DND-41 (cell line): ENCODE measurements around the gene BRINP2.

Experiments used
- ATAC-seq: fragments of 200-7000 bp; cut with Tn5 transposase; 3 replicates; pipeline ENCODE4 v1.9.1; 2021; ENCODE audit warnings: low read depth; ENCODE audit not compliant: insufficient read depth
- DNase-seq: peaks from one replicate; pipeline ENCODE4 v3.0.0-alpha.2; 2020
- H2AFZ ChIP-seq: 2 replicates; pipeline ENCODE4 v1.6.0; 2012; ENCODE audit warnings: low read depth, low read length
- H3K27ac ChIP-seq: 2 replicates; pipeline ENCODE4 v1.5.1; 2012; ENCODE audit warnings: low read length, inconsistent platforms
- H3K27me3 ChIP-seq: fragments of 200-600 bp; sonication (generic); 2 replicates; pipeline ENCODE4 v1.6.0; 2012; ENCODE audit warnings: low read length, mild to moderate bottlenecking, inconsistent platforms; ENCODE audit not compliant: insufficient read depth, poor library complexity
- H3K36me3 ChIP-seq: 2 replicates; pipeline ENCODE4 v1.5.1; 2012; ENCODE audit warnings: low read length, inconsistent platforms; ENCODE audit not compliant: insufficient read depth
- H3K4me1 ChIP-seq: 2 replicates; pipeline ENCODE4 v1.5.1; 2012; ENCODE audit warnings: mild to moderate bottlenecking, low read length; ENCODE audit not compliant: insufficient read depth
- H3K4me2 ChIP-seq: 2 replicates; pipeline ENCODE4 v1.6.0; 2012; ENCODE audit warnings: mild to moderate bottlenecking, moderate library complexity, low read length, inconsistent platforms; ENCODE audit not compliant: insufficient read depth
- H3K4me3 ChIP-seq, 2 experiments: fragments of 200-600 bp in 1 of 2; shearing (Covaris generic) in 1 of 2; 2 replicates each; pipeline ENCODE4 v1.5.1; 2012 to 2016; ENCODE audit warnings: inconsistent platforms in 2 of 2, low read length in 2 of 2, mild to moderate bottlenecking in 2 of 2, low read depth in 1 of 2, moderate library complexity in 1 of 2
- H3K79me2 ChIP-seq: 2 replicates; pipeline ENCODE4 v1.6.0; 2012; ENCODE audit warnings: low read length, inconsistent platforms; ENCODE audit not compliant: insufficient read depth
- H3K9ac ChIP-seq: 2 replicates; pipeline ENCODE4 v1.6.0; 2012; ENCODE audit warnings: low read depth, mild to moderate bottlenecking, inconsistent platforms, low read length, moderate library complexity
- H3K9me3 ChIP-seq: 2 replicates; pipeline ENCODE4 v1.5.1; 2012; ENCODE audit warnings: low read length, moderate library complexity, mild to moderate bottlenecking, inconsistent platforms; ENCODE audit not compliant: insufficient read depth, severe bottlenecking
- H4K20me1 ChIP-seq: 2 replicates; pipeline ENCODE4 v1.6.0; 2012; ENCODE audit warnings: low read length; ENCODE audit not compliant: insufficient read depth
- EZH2 ChIP-seq: IDR thresholded peaks from 3 replicates; pipeline ENCODE4 v1.6.1; 2012; ENCODE audit warnings: borderline replicate concordance, low read depth, mild to moderate bottlenecking, moderate library complexity, low read length, inconsistent platforms; ENCODE audit not compliant: severe bottlenecking
- TF ChIP-seq, protein P1 (sequence below): IDR thresholded peaks from 2 replicates; pipeline ENCODE4 v1.5.1; 2012; ENCODE audit warnings: borderline replicate concordance, low read length, moderate library complexity, mild to moderate bottlenecking; ENCODE audit not compliant: poor library complexity, severe bottlenecking; ENCODE audit errors: extremely low read depth

The BRINP2 gene

DNA sequence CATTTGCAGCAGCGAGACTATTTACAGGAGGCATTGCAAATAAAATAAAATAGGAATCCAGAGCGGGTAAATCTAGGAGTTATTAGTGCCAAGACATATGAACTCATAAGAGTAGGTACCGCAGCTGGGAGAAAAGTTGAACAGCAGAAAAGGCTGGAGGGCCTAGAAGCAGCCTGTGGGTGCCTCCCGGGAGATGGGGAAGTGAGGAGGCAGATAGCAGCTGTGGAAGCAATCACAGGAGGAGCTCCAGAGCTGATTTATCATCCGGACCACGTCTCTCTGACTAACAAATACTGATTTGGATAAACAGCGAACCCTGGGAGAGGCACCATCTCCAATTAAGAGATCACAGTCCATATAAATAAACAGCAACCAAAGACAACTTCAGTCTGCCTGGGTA is 64.6 kb downstream of the BRINP2 start:
- no peak overlapping the region for H3K27ac ChIP-seq
- TF ChIP-seq, protein P1, sequence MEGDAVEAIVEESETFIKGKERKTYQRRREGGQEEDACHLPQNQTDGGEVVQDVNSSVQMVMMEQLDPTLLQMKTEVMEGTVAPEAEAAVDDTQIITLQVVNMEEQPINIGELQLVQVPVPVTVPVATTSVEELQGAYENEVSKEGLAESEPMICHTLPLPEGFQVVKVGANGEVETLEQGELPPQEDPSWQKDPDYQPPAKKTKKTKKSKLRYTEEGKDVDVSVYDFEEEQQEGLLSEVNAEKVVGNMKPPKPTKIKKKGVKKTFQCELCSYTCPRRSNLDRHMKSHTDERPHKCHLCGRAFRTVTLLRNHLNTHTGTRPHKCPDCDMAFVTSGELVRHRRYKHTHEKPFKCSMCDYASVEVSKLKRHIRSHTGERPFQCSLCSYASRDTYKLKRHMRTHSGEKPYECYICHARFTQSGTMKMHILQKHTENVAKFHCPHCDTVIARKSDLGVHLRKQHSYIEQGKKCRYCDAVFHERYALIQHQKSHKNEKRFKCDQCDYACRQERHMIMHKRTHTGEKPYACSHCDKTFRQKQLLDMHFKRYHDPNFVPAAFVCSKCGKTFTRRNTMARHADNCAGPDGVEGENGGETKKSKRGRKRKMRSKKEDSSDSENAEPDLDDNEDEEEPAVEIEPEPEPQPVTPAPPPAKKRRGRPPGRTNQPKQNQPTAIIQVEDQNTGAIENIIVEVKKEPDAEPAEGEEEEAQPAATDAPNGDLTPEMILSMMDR: no peak
- TF ChIP-seq EZH2: no peak
- no peaks in the 10 kb centered on the region for H4K20me1 ChIP-seq
- H3K27me3 ChIP-seq: no peaks in the 10 kb centered on the region
- H3K9ac ChIP-seq: no peak overlapping the region
- DNase-seq (no peak), ATAC-seq (no peak)
- no peaks in the 10 kb centered on the region for H3K36me3 ChIP-seq
- no peak overlapping the region for H3K4me3 ChIP-seq
- H3K4me1 ChIP-seq: no peaks in the 10 kb centered on the region
- no peak overlapping the region for H3K4me2 ChIP-seq
- H3K79me2 ChIP-seq: no peaks in the 10 kb centered on the region
- no peak overlapping the region for H2AFZ ChIP-seq
- H3K9me3 ChIP-seq: no peaks in the 10 kb centered on the region

DNA sequence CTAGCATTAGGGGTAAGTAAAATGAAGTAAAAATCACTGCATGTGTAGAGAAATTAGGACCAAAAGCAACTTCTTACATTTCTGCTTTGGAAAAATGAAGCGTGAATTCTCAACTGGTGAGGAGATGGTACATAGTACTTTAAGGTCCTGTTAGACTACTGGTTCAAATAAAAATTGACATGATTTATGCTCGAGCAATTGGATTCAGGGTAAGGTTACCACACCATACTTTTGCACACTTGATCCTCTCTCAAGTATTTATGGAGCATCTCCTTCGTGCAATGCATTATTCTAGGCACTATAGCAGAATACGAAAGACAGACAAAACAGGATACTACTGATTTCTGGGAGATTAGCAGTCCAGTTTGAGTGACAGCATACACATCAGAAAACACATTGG is 66.2 kb downstream of the BRINP2 start:
- no peaks in the 10 kb centered on the region for H4K20me1 ChIP-seq
- no peak for TF ChIP-seq EZH2
- TF ChIP-seq, protein P1: no peak
- DNase-seq: no peak

DNA sequence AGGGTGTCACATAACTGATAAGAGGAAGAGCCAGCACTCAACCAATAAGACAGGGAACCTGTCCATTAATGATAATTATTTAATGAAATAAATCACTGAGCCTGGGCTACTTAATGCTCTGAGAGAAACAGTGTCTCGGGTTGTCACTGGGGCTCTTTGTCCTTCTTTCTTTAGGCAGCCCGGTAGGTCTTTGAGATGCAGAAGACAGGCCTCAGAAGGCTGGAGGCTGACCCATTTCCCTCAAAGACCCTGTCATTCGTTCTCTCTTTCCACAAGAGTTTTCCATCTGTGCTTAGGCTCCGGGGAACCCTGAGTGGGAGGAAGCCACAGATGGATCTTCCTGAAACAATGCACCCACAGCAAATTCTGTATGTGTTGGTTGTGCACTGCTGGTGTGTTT is 68.2 kb downstream of the BRINP2 start:
- Histone ChIP-seq H4K20me1 (no peaks in the 10 kb centered on the region), H3K9ac (no peak overlapping the region), H2AFZ (no peak overlapping the region), H3K4me1 (no peaks in the 10 kb centered on the region), H3K36me3 (no peaks in the 10 kb centered on the region), H3K4me3 (no peak overlapping the region), H3K79me2 (no peaks in the 10 kb centered on the region), H3K27me3 (no peaks in the 10 kb centered on the region), H3K9me3 (no peaks in the 10 kb centered on the region), H3K4me2 (no peak overlapping the region), H3K27ac (no peak overlapping the region)
- ATAC-seq: no peak
- no peak for DNase-seq
- TF ChIP-seq EZH2: no peak
- TF ChIP-seq, protein P1: no peak

More for the DNA sequence above, 66.2 kb downstream of the BRINP2 start:
- no peaks in the 10 kb centered on the region for H3K79me2 ChIP-seq
- H2AFZ ChIP-seq: no peak overlapping the region
- no peak for ATAC-seq
- H3K27ac ChIP-seq: no peak overlapping the region
- H3K4me3 ChIP-seq: no peak overlapping the region
- H3K9ac ChIP-seq: no peak overlapping the region
- H3K27me3 ChIP-seq: no peaks in the 10 kb centered on the region
- no peaks in the 10 kb centered on the region for H3K4me1 ChIP-seq
- H3K36me3 ChIP-seq: no peaks in the 10 kb centered on the region
- H3K9me3 ChIP-seq: no peaks in the 10 kb centered on the region
- no peak overlapping the region for H3K4me2 ChIP-seq

DNA sequence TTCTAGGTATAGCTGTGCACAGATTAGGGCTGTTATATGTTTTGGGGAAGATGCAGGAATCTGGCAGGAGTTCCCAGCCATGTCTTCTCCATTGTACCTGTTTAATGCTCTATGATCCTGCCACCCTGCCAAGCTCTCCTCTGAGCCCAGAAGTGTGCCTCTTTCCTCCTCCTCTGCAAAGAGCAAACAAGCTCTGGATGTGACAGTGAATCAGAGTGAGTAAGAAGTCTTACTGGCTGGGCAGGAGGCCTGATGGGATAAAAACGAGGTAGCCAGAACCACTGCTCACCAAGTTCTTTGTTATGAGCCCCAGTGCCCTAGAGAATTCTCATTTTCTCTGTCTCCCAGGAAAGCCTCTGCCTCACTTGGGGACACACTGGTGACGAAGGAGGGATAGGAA is 69.0 kb downstream of the BRINP2 start:
- H3K79me2 ChIP-seq: no peaks in the 10 kb centered on the region
- H3K27me3 ChIP-seq: no peaks in the 10 kb centered on the region
- H3K36me3 ChIP-seq: no peaks in the 10 kb centered on the region
- H3K9ac ChIP-seq: no peak overlapping the region
- no peak overlapping the region for H3K27ac ChIP-seq
- no peaks in the 10 kb centered on the region for H4K20me1 ChIP-seq
- no peak overlapping the region for H3K4me2 ChIP-seq
- no peaks in the 10 kb centered on the region for H3K9me3 ChIP-seq
- TF ChIP-seq EZH2: no peak
- TF ChIP-seq, protein P1: no peak
- no peak for ATAC-seq
- no peaks in the 10 kb centered on the region for H3K4me1 ChIP-seq
- no peak for DNase-seq
- no peak overlapping the region for H3K4me3 ChIP-seq
- no peak overlapping the region for H2AFZ ChIP-seq
